Right lobe of liver (tissue), 4 donors: ENCODE results near the gene DLL1.

Source experiments
- POLR2A ChIP-seq: fragments of 450-650 bp; IDR thresholded peaks from one replicate; pipeline ENCODE4 v1.6.1; 2017; ENCODE audit warnings: antibody characterized with exemption, mild to moderate bottlenecking
- TF ChIP-seq, protein P1 (sequence below), 4 donors: fragments of 200-600 bp in 3 of 4; fragments of 450-650 bp in 1 of 4; IDR thresholded peaks; one replicate each; pipeline versions ENCODE4 v1.5.1 to v1.8.0; 2016 to 2022; ENCODE audit warnings: antibody characterized with exemption in 4 of 4, mild to moderate bottlenecking in 2 of 4
- donor health status: DM: no; HTN: no; CAD: no.
- donor health status: DM: no; HTN: no; CAD: no.
- donor health status: DM: no; HTN: yes; CAD: no.

GRCh38 chr6:170267688-170268087 is 23.2 kb downstream of the DLL1 start:
- TF ChIP-seq, protein P1, sequence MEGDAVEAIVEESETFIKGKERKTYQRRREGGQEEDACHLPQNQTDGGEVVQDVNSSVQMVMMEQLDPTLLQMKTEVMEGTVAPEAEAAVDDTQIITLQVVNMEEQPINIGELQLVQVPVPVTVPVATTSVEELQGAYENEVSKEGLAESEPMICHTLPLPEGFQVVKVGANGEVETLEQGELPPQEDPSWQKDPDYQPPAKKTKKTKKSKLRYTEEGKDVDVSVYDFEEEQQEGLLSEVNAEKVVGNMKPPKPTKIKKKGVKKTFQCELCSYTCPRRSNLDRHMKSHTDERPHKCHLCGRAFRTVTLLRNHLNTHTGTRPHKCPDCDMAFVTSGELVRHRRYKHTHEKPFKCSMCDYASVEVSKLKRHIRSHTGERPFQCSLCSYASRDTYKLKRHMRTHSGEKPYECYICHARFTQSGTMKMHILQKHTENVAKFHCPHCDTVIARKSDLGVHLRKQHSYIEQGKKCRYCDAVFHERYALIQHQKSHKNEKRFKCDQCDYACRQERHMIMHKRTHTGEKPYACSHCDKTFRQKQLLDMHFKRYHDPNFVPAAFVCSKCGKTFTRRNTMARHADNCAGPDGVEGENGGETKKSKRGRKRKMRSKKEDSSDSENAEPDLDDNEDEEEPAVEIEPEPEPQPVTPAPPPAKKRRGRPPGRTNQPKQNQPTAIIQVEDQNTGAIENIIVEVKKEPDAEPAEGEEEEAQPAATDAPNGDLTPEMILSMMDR (IDR thresholded peaks at IDR 0.05): no peak
- no peak for TF ChIP-seq POLR2A
